PFSK-1 (cell line): ENCODE results near the gene ZPBP.

Source experiments
- POLR2AphosphoS5 ChIP-seq: IDR thresholded peaks from 2 replicates; pipeline ENCODE4 v1.6.1; 2012; ENCODE audit warnings: low read depth, mild to moderate bottlenecking, control low read depth, low read length, moderate library complexity
- TAF1 ChIP-seq: IDR thresholded peaks from 2 replicates; pipeline ENCODE4 v1.6.1; 2012; ENCODE audit warnings: low read length, control low read depth, borderline replicate concordance; ENCODE audit not compliant: insufficient read depth
- TF ChIP-seq, protein P1 (sequence below), 2 experiments: IDR thresholded peaks; 2 replicates each; pipeline versions ENCODE4 v1.6.1 to v1.8.0; 2011 to 2012; ENCODE audit warnings: low read depth in 2 of 2, low read length in 2 of 2, control low read depth in 1 of 2, inconsistent platforms in 1 of 2, mild to moderate bottlenecking in 1 of 2, moderate library complexity in 1 of 2; ENCODE audit not compliant: insufficient read depth in 1 of 2

- TF ChIP-seq, protein P1, sequence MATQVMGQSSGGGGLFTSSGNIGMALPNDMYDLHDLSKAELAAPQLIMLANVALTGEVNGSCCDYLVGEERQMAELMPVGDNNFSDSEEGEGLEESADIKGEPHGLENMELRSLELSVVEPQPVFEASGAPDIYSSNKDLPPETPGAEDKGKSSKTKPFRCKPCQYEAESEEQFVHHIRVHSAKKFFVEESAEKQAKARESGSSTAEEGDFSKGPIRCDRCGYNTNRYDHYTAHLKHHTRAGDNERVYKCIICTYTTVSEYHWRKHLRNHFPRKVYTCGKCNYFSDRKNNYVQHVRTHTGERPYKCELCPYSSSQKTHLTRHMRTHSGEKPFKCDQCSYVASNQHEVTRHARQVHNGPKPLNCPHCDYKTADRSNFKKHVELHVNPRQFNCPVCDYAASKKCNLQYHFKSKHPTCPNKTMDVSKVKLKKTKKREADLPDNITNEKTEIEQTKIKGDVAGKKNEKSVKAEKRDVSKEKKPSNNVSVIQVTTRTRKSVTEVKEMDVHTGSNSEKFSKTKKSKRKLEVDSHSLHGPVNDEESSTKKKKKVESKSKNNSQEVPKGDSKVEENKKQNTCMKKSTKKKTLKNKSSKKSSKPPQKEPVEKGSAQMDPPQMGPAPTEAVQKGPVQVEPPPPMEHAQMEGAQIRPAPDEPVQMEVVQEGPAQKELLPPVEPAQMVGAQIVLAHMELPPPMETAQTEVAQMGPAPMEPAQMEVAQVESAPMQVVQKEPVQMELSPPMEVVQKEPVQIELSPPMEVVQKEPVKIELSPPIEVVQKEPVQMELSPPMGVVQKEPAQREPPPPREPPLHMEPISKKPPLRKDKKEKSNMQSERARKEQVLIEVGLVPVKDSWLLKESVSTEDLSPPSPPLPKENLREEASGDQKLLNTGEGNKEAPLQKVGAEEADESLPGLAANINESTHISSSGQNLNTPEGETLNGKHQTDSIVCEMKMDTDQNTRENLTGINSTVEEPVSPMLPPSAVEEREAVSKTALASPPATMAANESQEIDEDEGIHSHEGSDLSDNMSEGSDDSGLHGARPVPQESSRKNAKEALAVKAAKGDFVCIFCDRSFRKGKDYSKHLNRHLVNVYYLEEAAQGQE (IDR thresholded peaks at IDR 0.05; ENCODE audit: insufficient read depth in 1 of 2, low read depth in 2 of 2, low read length in 2 of 2), result no peak
- TF ChIP-seq POLR2AphosphoS5 (no peak), TAF1 (no peak)
Observed at GRCh38 chr7:49927631-49928030, 165.4 kb downstream of the ZPBP start.
